Spinal cord (tissue), 10 donors: ENCODE data around the gene RTTN. TPM values are rescaled to one million over a fixed set of nuclear protein-coding genes. Genes with fewer than 3 reads are reported as not detected.
"Not testable (repeated sequence)": the region's sequence is repeated elsewhere in the genome, so short reads cannot be mapped to it uniquely, and the experiment has no call there.

Source experiments
- DNase-seq, 6 donors: peaks; one replicate each; pipeline versions ENCODE4 v3.0.0 to v3.0.0-alpha.2; 2013 to 2015; ENCODE audit warnings: low spot score in 6 of 6, low read depth in 4 of 6
- H3K27ac ChIP-seq: one replicate; pipeline ENCODE4 v1.5.1; 2013; ENCODE audit warnings: low read depth, low read length, control low read depth
- H3K27me3 ChIP-seq: one replicate; pipeline ENCODE4 v1.6.1; 2013; ENCODE audit warnings: low read length; ENCODE audit not compliant: control insufficient read depth, insufficient read depth
- H3K36me3 ChIP-seq: one replicate; pipeline ENCODE4 v1.6.1; 2013; ENCODE audit warnings: low read length; ENCODE audit not compliant: control insufficient read depth, insufficient read depth
- H3K4me1 ChIP-seq: one replicate; pipeline ENCODE4 v1.6.1; 2013; ENCODE audit warnings: low read length; ENCODE audit not compliant: control insufficient read depth, insufficient read depth
- H3K4me3 ChIP-seq: one replicate; pipeline ENCODE4 v1.5.1; 2013; ENCODE audit warnings: low read depth, low read length, control low read depth
- H3K9me3 ChIP-seq: one replicate; pipeline ENCODE4 v1.6.1; 2013; ENCODE audit warnings: low read length; ENCODE audit not compliant: control insufficient read depth, insufficient read depth
- WGBS: methylation state at CpG from one replicate; pipeline ENCODE4 v1.1.5; 2013; ENCODE audit warnings: missing lambda C conversion rate; ENCODE audit not compliant: insufficient coverage; 5-methylcytosine and 5-hydroxymethylcytosine counted together
- long read RNA-seq, 4 donors: transcript quantifications; one replicate each; lab custom pipeline, GENCODE V29; 2026
- polyA plus RNA-seq, 2 donors: library from polyadenylated mRNA; unstranded; fragments of 120-200 nt; gene quantifications; one replicate each; pipeline ENCODE4 v1.2.1, GENCODE V29; 2013; ENCODE audit not compliant: insufficient read length in 2 of 2
- total RNA-seq, 2 donors: library from RNA; depleted of rRNA in 1 of 2; stranded (reverse); fragments of 120-200 nt in 1 of 2; fragments of >200 nt in 1 of 2; gene quantifications; one replicate each; pipeline versions ENCODE4 v1.2.3 to v1.2.4, GENCODE V29; 2013 to 2014
- donor health status: healthy.

Gene RTTN
- total RNA-seq (10 to 100 TPM; 20.8 to 46.0 TPM), polyA plus RNA-seq (10 to 100 TPM; 14.0 to 15.4 TPM)
- long read RNA-seq, donor 1, partial matches to known transcripts, result 0 of 1 reads
- long read RNA-seq, donor 1, other reads (novel, unspliced or antisense), result 0 of 1 reads
- long read RNA-seq, donor 2, partial matches to known transcripts, result 6 of 6 reads
- long read RNA-seq, donor 2, other reads (novel, unspliced or antisense), result 0 of 6 reads
- long read RNA-seq, donor 3, result 0 reads
- long read RNA-seq, donor 4, result 0 reads

GRCh38 chr18:70205421-70206397 lies at the start of gene RTTN:
RTTN (minus strand) TSS chr18:70205687; CDS start chr18:70205658, 29 bp downstream.
- Histone ChIP-seq H3K9me3 (no peaks in the 10 kb centered on the region), H3K4me1 (no peaks in the 10 kb centered on the region), H3K36me3 (no peaks in the 10 kb centered on the region), H3K27ac (peak within 1 kb of the TSS; percentile 99), H3K27me3 (no peaks in the 10 kb centered on the region), H3K4me3 (peak within 1 kb of the TSS; percentile 89)
- WGBS, result under 1% methylated on average over 74 of the region's 78 CpGs
- DNase-seq, result peak; percentile 86 to 98 (median 94)

DNA sequence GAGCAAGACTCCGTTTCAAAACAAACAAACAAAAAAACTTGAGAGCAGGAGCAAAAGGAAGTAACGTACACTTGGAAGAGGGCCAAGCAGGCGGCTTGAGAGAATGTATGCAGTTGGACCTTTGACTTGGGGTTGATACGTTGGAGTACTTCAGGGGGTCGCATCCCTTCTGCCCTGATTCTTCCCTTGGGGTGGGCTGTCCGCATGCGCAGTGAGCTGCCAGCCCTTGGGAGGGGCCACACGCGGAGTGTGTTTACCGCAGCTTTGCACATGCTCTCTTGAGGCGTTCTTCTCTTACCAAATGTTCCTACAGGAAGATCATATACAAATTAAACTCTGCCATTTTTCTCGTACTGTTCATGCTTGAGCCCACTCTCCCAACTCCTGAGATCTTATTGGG lies 45.3 kb upstream of the RTTN start:
- H3K27me3 ChIP-seq, result no peaks in the 10 kb centered on the region
- H3K4me3 ChIP-seq, result no peak overlapping the region
- DNase-seq, result no peak
- WGBS, result 91% methylated on average over 11 of the region's 12 CpGs
- no peaks in the 10 kb centered on the region for H3K9me3 ChIP-seq
- no peak overlapping the region for H3K27ac ChIP-seq
- no peaks in the 10 kb centered on the region for H3K36me3 ChIP-seq
- no peaks in the 10 kb centered on the region for H3K4me1 ChIP-seq

- not testable (repeated sequence) for H3K36me3 ChIP-seq, H3K9me3 ChIP-seq, H3K27ac ChIP-seq, H3K4me1 ChIP-seq, DNase-seq, H3K4me3 ChIP-seq, H3K27me3 ChIP-seq
- WGBS, result 99% methylated on average over 9 of the region's 18 CpGs
These were observed 44.4 kb upstream of the RTTN start for GRCh38 chr18:70249861-70250260.

- Histone ChIP-seq H3K4me1 (no peaks in the 10 kb centered on the region), H3K27me3 (no peaks in the 10 kb centered on the region), H3K9me3 (no peaks in the 10 kb centered on the region), H3K36me3 (no peaks in the 10 kb centered on the region), H3K27ac (no peak overlapping the region), H3K4me3 (no peak overlapping the region)
- 94% methylated on average over 5 of the region's 5 CpGs for WGBS
- DNase-seq, result no peak
These were observed 43.6 kb upstream of the RTTN start for GRCh38 chr18:70249118-70249517.

GRCh38 chr18:70246061-70246466 lies 40.6 kb upstream of the RTTN start:
- Histone ChIP-seq H3K4me1 (no peaks in the 10 kb centered on the region), H3K27ac (no peak overlapping the region), H3K36me3 (no peaks in the 10 kb centered on the region), H3K4me3 (no peak overlapping the region), H3K27me3 (no peaks in the 10 kb centered on the region), H3K9me3 (no peaks in the 10 kb centered on the region)
- DNase-seq, result peak in 1 of 6 donors; percentile 63
- 0% methylated on average over 1 of the region's 4 CpGs for WGBS

- Histone ChIP-seq H3K36me3 (no peaks in the 10 kb centered on the region), H3K27ac (no peak overlapping the region), H3K27me3 (no peaks in the 10 kb centered on the region), H3K4me1 (no peaks in the 10 kb centered on the region), H3K4me3 (no peak overlapping the region), H3K9me3 (no peaks in the 10 kb centered on the region)
- peak in 1 of 6 donors; percentile 27 for DNase-seq
- WGBS, result 68% methylated on average over 4 of the region's 13 CpGs
These were observed 37.8 kb upstream of the RTTN start for GRCh38 chr18:70243131-70243929.

GRCh38 chr18:70236921-70237320 lies 31.4 kb upstream of the RTTN start:
- not testable (repeated sequence) for H3K27ac ChIP-seq, H3K36me3 ChIP-seq, H3K9me3 ChIP-seq, H3K27me3 ChIP-seq, DNase-seq, H3K4me3 ChIP-seq, H3K4me1 ChIP-seq
- WGBS, result 76% methylated on average over 5 of the region's 7 CpGs

- Histone ChIP-seq H3K27me3 (no peaks in the 10 kb centered on the region), H3K36me3 (no peaks in the 10 kb centered on the region), H3K4me1 (no peaks in the 10 kb centered on the region), H3K9me3 (no peaks in the 10 kb centered on the region), H3K4me3 (no peak overlapping the region), H3K27ac (no peak overlapping the region)
- DNase-seq, result no peak
- 72% methylated on average over 4 of the region's 5 CpGs for WGBS
These were observed 30.0 kb upstream of the RTTN start for GRCh38 chr18:70235478-70235877.

DNA sequence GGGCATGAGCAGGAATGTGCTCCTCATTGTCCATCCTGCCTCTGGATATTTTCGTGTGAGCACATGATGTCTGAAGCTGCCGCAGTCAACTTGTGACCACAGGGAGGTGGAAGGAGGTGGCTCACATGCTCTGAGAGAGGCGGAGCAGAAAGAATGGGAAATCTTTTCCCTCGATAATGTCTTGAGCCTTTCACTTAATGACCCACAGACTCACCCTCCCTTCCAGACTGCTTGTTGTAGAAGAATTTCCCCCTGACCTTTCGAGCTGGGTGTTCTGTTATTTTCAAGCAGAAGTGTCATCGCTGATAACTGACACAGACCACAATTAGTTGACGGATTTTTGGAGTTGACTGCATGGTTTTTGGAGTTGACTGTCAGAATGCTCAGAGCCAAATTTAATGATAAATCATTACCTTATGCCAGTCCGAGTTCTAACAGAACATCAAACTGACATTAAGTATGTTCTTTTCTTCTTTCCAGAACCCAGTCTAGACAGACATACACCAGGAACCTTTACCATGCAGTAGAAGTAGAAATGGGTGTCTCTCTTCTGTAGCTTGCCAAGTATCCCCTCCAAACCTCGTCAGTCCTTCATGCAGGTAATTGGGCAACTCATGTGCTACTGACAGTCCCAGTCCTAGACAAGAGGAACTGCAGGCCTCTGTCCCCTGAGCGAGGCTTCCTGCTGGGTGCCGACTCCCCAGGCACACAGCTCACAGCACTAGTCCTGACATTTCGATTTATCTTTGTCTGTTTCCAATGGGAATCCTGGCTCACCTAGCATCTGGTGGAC lies 29.4 kb upstream of the RTTN start:
- 84% methylated on average over 5 of the region's 12 CpGs for WGBS
- no peaks in the 10 kb centered on the region for H3K27me3 ChIP-seq
- H3K36me3 ChIP-seq, result no peaks in the 10 kb centered on the region
- H3K27ac ChIP-seq, result no peak overlapping the region
- no peaks in the 10 kb centered on the region for H3K9me3 ChIP-seq
- H3K4me3 ChIP-seq, result no peak overlapping the region
- no peaks in the 10 kb centered on the region for H3K4me1 ChIP-seq
- no peak for DNase-seq
